ENCODE measurements around the gene CDC26.

Gene CDC26

DNA sequence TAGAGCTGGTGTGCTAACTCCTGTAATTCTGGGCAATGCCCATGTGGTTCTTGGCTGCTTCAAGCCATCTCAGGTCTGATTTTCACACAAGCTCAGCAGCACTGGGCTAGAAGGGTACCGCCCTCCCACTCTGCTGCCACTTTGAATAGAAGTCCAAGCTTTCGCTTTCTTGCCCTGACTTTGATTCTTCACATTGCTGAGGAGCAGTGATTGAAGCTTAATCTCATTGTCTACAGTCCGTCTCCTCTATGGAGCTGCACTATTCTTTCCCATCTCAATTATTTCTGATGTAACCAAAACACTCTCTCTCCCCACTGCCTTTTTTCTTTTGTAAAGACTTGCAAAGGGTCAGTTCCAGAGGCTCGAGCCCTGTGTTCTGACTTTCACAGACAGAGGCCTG is 40.7 kb upstream of the CDC26 start:
- no peak for TF ChIP-seq CTCF (IDR thresholded peaks at IDR 0.05; ENCODE audit: poor library complexity, severe bottlenecking)
- no peak overlapping the region for H3K27ac ChIP-seq (ENCODE audit: poor library complexity, severe bottlenecking)
- DNase-seq (ENCODE audit: low spot score) (no peak), ATAC-seq (ENCODE audit: low read depth) (no peak)
- H3K36me3 ChIP-seq (ENCODE audit: low read depth): no peaks in the 10 kb centered on the region
- no peaks in the 10 kb centered on the region for H3K27me3 ChIP-seq (ENCODE audit: insufficient read depth, poor library complexity, severe bottlenecking)
- no peak overlapping the region for H3K4me3 ChIP-seq (ENCODE audit: severe bottlenecking)
- H3K9me3 ChIP-seq (ENCODE audit: severe bottlenecking): no peaks in the 10 kb centered on the region
- no peaks in the 10 kb centered on the region for H3K4me1 ChIP-seq (ENCODE audit: insufficient read depth, poor library complexity, severe bottlenecking)

DNA sequence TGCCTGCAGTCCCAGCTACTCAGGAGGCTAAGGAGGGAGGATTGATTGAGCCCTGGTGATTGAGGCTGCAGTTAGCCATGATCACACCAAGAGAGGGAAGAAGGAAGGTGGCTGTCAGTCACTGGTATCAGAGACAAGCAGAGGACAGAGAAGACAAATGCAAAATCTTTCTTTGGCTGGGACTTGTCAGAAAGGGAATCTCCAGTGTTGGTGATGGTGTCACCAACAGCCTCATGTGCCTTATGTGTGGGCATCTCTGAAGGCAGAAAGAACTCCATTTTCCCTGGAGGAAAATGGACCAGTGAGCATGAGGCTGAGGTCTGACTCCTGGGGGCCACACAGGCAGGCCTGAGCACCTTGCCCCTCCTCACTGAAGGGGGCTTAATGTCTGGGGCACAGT is 39.9 kb upstream of the CDC26 start:
- no peak for ATAC-seq (ENCODE audit: low read depth)
- Histone ChIP-seq H3K9me3 (ENCODE audit: severe bottlenecking) (no peaks in the 10 kb centered on the region), H3K36me3 (ENCODE audit: low read depth) (no peaks in the 10 kb centered on the region), H3K4me1 (ENCODE audit: insufficient read depth, poor library complexity, severe bottlenecking) (no peaks in the 10 kb centered on the region), H3K27me3 (ENCODE audit: insufficient read depth, poor library complexity, severe bottlenecking) (no peaks in the 10 kb centered on the region), H3K27ac (ENCODE audit: poor library complexity, severe bottlenecking) (no peak overlapping the region), H3K4me3 (ENCODE audit: severe bottlenecking) (no peak overlapping the region)
- no peak for TF ChIP-seq CTCF (IDR thresholded peaks at IDR 0.05; ENCODE audit: poor library complexity, severe bottlenecking)
- DNase-seq (ENCODE audit: low spot score): no peak

DNA sequence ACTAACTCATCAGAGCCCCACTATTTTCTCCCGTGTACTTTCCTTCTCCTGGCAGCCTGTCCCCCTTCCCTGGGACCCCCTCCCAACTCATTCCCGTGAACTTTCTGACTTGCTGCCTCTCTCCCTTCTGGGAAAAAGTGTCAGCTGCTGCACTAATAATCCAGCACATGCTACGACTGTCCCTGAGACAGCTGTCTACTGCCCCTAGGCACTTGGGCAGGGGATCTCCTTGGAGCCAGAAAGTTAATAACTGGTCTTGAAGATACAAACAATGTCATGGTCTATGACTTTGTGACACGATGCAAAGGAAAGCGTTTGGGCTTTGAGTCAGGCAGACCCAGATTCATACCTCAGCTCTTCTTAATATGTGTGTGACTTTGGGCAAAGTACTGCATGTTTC is 37.9 kb upstream of the CDC26 start:
- no peaks in the 10 kb centered on the region for H3K36me3 ChIP-seq (ENCODE audit: low read depth)
- no peaks in the 10 kb centered on the region for H3K9me3 ChIP-seq (ENCODE audit: severe bottlenecking)
- no peak overlapping the region for H3K4me3 ChIP-seq (ENCODE audit: severe bottlenecking)
- no peaks in the 10 kb centered on the region for H3K4me1 ChIP-seq (ENCODE audit: insufficient read depth, poor library complexity, severe bottlenecking)
- ATAC-seq (ENCODE audit: low read depth) (no peak), DNase-seq (ENCODE audit: low spot score) (no peak)
- no peak overlapping the region for H3K27ac ChIP-seq (ENCODE audit: poor library complexity, severe bottlenecking)
- TF ChIP-seq CTCF (IDR thresholded peaks at IDR 0.05; ENCODE audit: poor library complexity, severe bottlenecking): no peak
- no peaks in the 10 kb centered on the region for H3K27me3 ChIP-seq (ENCODE audit: insufficient read depth, poor library complexity, severe bottlenecking)

DNA sequence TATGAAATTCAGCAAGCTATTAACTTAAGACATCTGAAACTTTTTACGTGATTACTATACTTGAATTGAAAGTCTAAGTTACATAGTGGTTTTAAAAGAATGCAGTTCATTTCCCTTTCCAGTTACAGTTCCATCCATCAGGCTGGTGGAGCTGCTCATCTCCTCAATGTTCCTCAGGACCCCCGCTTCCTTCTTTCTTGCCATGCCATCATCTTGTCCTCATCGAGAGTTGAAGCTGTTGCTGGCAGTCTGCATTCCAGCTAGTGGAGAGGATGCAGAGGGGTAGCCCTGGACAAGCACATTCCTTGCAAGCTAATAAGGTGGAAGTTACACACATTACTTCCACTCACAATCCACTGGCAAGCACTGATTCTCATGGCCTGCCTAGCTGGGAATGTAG is 36.6 kb upstream of the CDC26 start:
- H3K9me3 ChIP-seq (ENCODE audit: severe bottlenecking): no peaks in the 10 kb centered on the region
- H3K36me3 ChIP-seq (ENCODE audit: low read depth): no peaks in the 10 kb centered on the region
- no peaks in the 10 kb centered on the region for H3K4me1 ChIP-seq (ENCODE audit: insufficient read depth, poor library complexity, severe bottlenecking)
- no peak overlapping the region for H3K27ac ChIP-seq (ENCODE audit: poor library complexity, severe bottlenecking)
- no peak overlapping the region for H3K4me3 ChIP-seq (ENCODE audit: severe bottlenecking)
- ATAC-seq (ENCODE audit: low read depth): no peak
- H3K27me3 ChIP-seq (ENCODE audit: insufficient read depth, poor library complexity, severe bottlenecking): no peaks in the 10 kb centered on the region
- no peak for DNase-seq (ENCODE audit: low spot score)
- TF ChIP-seq CTCF (IDR thresholded peaks at IDR 0.05; ENCODE audit: poor library complexity, severe bottlenecking): no peak

DNA sequence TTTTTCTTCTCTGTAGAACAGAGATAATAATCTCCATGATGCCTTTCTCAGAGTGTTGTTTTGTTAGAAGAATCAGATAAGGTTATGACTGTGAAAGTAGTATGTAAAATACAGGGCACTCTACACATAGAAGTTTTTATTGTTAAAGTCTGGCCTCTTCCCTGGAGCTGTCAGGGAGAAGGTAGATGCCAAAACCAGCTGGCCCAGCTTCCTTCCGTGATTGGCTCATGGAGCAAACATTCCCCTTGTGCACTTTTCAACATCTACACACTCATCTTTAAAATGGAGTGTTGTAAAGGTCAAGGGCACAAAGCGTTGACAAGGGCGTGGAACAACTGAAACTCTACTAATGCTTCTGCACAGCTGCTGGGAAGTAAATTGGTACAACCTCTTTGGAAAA is 35.2 kb upstream of the CDC26 start:
- Histone ChIP-seq H3K9me3 (ENCODE audit: severe bottlenecking) (no peaks in the 10 kb centered on the region), H3K4me3 (ENCODE audit: severe bottlenecking) (no peak overlapping the region), H3K4me1 (ENCODE audit: insufficient read depth, poor library complexity, severe bottlenecking) (no peaks in the 10 kb centered on the region), H3K36me3 (ENCODE audit: low read depth) (no peaks in the 10 kb centered on the region), H3K27ac (ENCODE audit: poor library complexity, severe bottlenecking) (no peak overlapping the region), H3K27me3 (ENCODE audit: insufficient read depth, poor library complexity, severe bottlenecking) (no peaks in the 10 kb centered on the region)
- DNase-seq (ENCODE audit: low spot score) (no peak), ATAC-seq (ENCODE audit: low read depth) (no peak)
- no peak for TF ChIP-seq CTCF (IDR thresholded peaks at IDR 0.05; ENCODE audit: poor library complexity, severe bottlenecking)
